ENCODE measurements around the gene CCDC188. TPM values are rescaled to one million over a fixed set of nuclear protein-coding genes. Genes with fewer than 3 reads are reported as not detected.

CCDC188 gene
- total and polyA plus RNA-seq, 9 of the 15 experiments (the other 6 are each of a cell fraction or from before 2014, with no cell fraction given), result not detected

GRCh38 chr22:20124083-20124787 is 26.6 kb downstream of the CCDC188 start (continued):
- TF ChIP-seq STAT5A (IDR thresholded peaks at IDR 0.05; ENCODE audit: borderline replicate concordance, low read length), result peak; percentile 13; the same call in 1 of the 2 replicates
- peak; percentile 62 for TF ChIP-seq POLR2A (conservative IDR thresholded peaks at IDR 0.05)

- H3K9me1 ChIP-seq (ENCODE audit: control insufficient read depth, insufficient read depth, low read length), result no peaks in the 10 kb centered on the region
- CTCF ChIA-PET (ENCODE audit: low intra/inter-chr PET ratio), result no interaction called here
- WGBS (ENCODE audit: insufficient coverage, low coverage, missing lambda C conversion rate), result 95% methylated on average over 11 of the region's 13 CpGs
- POLR2A ChIA-PET, result interaction anchor here (0.6 to 8.3 kb wide), 16 partner anchors 9 to 692 kb away, joined by 3 to 115 read pairs (median 3); partner anchors contain the start of genes HIRA and TANGO2
- H2AFZ ChIP-seq (ENCODE audit: low read depth, low read length), result no peak overlapping the region
- in situ Hi-C loops (cut with MboI) (no loop called here), intact Hi-C loops (cut with micrococcal nuclease) (no loop called here)
- H3K9me3 ChIP-seq (replicated peaks; ENCODE audit: control insufficient read depth, insufficient read depth, low read depth, low read length), result no peaks in the 10 kb centered on the region
- no peaks in the 10 kb centered on the region for H3K27me3 ChIP-seq (ENCODE audit: control insufficient read depth in 2 of 2, insufficient read depth in 2 of 2, low read length in 2 of 2)
- H4K20me1 ChIP-seq (replicated peaks; ENCODE audit: control insufficient read depth, insufficient read depth, low read length), result peaks cover 71% of the 10 kb centered on the region
- H3K9ac ChIP-seq (ENCODE audit: insufficient read depth in 1 of 2, low read depth in 2 of 2, low read length in 2 of 2), result peak overlapping the region in 1 of 2 experiments; percentile 82; a peak in 2 of 4 replicates
- peaks cover 62% of the 10 kb centered on the region for H3K79me2 ChIP-seq (ENCODE audit: control insufficient read depth, insufficient read depth, low read length)
- peaks cover 14 to 77% of the 10 kb centered on the region in 2 experiments; a peak in 4 of 5 replicates for H3K4me1 ChIP-seq (replicated peaks in 1 of 2; ENCODE audit: control insufficient read depth in 2 of 2, insufficient read depth in 2 of 2, low read length in 2 of 2)
- no peak overlapping the region for H3K4me3 ChIP-seq
- H3K4me2 ChIP-seq (ENCODE audit: insufficient read depth, low read length), result no peak overlapping the region
- ATAC-seq (no peak), FAIRE-seq (no peak), DNase-seq (ENCODE audit: extremely low read depth in 1 of 4, low spot score in 3 of 4) (no peak)
- BruUV-seq (replicated peaks), result no TSS peak
- no peak overlapping the region for H3K27ac ChIP-seq (ENCODE audit: extremely low read depth, low read depth, low read length)
- H3K36me3 ChIP-seq (ENCODE audit: control insufficient read depth, insufficient read depth, low read length), result peaks cover 97% of the 10 kb centered on the region
- TF ChIP-seq ZEB2 (IDR thresholded peaks at IDR 0.05) (no peak), CSDE1 (IDR thresholded peaks at IDR 0.05) (no peak), JUND (IDR thresholded peaks at IDR 0.05; ENCODE audit: borderline replicate concordance, low read depth, low read length) (no peak), JUND (tag; IDR thresholded peaks at IDR 0.05; ENCODE audit: borderline replicate concordance, low read depth, low read length) (no peak), CBFB (CRISPR knock-in tag; IDR thresholded peaks at IDR 0.05) (no peak), ZNF280B (CRISPR knock-in tag; IDR thresholded peaks at IDR 0.05) (0 out of 2 replicates have a peak, but pooled peaks have one; percentile 23), RBFOX2 (IDR thresholded peaks at IDR 0.05; ENCODE audit: low read depth, low read length) (peak; percentile 69), PCBP1 (IDR thresholded peaks at IDR 0.05; ENCODE audit: low read depth, low read length, poor library complexity, severe bottlenecking) (no peak), ZFPM2 (CRISPR knock-in tag; IDR thresholded peaks at IDR 0.05) (no peak), POLR2A (conservative IDR thresholded peaks at IDR 0.05) (peak; percentile 68), ZNF175 (CRISPR knock-in tag; IDR thresholded peaks at IDR 0.05; ENCODE audit: low read depth) (no peak)
- TF ChIP-seq, protein P1, sequence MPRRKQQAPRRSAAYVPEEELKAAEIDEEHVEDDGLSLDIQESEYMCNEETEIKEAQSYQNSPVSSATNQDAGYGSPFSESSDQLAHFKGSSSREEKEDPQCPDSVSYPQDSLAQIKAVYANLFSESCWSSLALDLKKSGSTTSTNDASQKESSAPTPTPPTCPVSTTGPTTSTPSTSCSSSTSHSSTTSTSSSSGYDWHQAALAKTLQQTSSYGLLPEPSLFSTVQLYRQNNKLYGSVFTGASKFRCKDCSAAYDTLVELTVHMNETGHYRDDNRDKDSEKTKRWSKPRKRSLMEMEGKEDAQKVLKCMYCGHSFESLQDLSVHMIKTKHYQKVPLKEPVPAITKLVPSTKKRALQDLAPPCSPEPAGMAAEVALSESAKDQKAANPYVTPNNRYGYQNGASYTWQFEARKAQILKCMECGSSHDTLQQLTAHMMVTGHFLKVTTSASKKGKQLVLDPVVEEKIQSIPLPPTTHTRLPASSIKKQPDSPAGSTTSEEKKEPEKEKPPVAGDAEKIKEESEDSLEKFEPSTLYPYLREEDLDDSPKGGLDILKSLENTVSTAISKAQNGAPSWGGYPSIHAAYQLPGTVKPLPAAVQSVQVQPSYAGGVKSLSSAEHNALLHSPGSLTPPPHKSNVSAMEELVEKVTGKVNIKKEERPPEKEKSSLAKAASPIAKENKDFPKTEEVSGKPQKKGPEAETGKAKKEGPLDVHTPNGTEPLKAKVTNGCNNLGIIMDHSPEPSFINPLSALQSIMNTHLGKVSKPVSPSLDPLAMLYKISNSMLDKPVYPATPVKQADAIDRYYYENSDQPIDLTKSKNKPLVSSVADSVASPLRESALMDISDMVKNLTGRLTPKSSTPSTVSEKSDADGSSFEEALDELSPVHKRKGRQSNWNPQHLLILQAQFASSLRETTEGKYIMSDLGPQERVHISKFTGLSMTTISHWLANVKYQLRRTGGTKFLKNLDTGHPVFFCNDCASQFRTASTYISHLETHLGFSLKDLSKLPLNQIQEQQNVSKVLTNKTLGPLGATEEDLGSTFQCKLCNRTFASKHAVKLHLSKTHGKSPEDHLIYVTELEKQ (CRISPR knock-in tag; IDR thresholded peaks at IDR 0.05), result no peak
- TF ChIP-seq, protein P2, sequence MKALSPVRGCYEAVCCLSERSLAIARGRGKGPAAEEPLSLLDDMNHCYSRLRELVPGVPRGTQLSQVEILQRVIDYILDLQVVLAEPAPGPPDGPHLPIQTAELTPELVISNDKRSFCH (CRISPR knock-in tag; IDR thresholded peaks at IDR 0.05), result no peak
- TF ChIP-seq, protein P2 (tag; IDR thresholded peaks at IDR 0.05), result peak; percentile 43; the same call in 1 of the 2 replicates
These were observed 27.3 kb downstream of the CCDC188 start for GRCh38 chr22:20123366-20124082.
